CD1c-positive myeloid dendritic cell (primary cell): Measurements from ENCODE around the gene SUMF1.
A peak's percentile ranks its signal among the peaks of the same experiment; 100 is the strongest.
"Not testable (repeated sequence)": the region's sequence is repeated elsewhere in the genome, so short reads cannot be mapped to it uniquely, and the experiment has no call there.

Experiments
- DNase-seq: peaks from one replicate; pipeline ENCODE4 v3.0.0-alpha.2; 2016; ENCODE audit errors: extremely low spot score

The SUMF1 gene

DNA sequence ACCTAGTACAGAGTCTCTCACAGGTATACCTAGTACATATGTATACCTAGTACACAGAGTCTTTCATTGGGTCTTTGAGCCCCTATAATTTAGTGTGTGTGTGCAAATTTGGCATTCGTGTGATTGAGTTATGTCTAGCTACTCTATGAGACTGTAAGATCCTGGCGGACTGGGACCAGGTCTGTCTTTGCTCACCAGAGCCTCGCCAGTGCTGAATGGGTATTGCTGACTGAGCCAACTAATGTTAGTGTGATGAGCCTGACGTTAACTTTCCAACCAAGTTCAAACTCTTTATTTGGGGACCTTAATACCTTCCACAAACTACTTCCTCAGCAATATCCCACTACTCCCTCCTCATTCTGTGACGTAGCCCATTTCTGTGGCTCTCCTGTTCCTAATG is 128.3 kb downstream of the SUMF1 start:
- DNase-seq: no peak

DNA sequence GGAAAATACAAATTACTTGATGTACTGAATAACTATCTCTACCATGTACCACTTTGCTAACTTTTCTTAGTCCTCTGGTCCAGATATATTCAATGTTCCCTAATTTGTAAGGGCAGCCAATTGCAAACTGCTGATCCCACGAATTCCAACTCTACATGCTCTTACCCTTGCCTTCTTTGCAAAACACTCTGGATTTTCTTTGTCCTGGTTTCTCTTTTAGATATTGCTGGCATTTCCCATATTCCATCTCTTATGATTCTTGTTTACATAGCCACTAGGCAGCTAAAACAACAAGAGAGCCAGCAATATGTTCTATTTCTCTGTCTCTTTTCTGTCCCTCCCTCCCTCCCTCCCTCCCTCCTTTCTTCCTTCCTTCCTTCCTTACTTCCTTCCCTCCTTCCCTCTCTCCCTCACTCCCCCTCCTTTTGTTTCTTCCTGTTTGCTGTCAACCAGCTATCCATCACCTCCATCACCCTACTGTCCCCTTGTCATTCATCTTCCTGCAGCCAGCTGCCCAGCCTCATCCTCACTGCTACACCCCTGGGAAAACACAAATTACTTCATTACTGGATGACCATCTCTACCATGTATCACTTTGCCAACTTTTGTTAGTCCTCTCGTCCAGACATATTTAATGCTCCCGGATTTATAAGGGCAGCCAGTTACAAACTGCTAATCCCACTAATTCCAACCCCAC is 130.1 kb downstream of the SUMF1 start:
- no peak for DNase-seq

DNA sequence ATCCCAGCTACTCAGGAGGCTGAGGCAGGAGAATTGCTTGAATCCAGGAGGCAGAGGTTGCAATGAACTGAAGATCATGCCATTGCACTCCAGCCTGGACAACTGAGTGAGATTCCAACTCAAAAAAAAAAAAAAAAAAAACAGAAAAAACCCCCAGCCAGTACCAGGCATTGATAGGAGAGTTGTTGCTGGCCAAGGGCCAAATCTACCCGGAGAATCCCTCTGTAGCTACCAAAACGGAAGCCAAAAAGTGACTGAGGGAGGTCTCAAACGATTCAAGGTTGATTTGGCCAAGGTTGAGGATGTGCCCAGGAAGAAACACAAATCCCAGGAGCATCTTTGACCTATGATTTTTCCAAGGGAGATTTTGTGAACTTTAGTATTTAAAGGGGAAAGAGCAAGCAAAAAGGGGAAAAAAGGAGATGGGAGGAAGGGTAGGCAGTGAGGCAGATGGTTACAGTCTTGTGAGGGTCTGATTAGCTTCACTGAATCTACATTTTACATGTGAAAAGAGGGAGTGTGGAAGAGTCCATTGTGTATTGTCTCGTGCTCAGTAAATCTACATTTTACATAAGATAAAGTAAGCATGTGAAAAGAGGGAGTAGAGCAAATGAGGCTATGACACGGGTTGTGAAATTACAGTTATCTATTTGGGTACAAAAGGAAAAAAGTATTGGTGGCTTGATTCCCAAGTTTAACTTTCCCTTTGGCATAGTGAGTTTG is 131.1 kb downstream of the SUMF1 start:
- no peak for DNase-seq

DNA sequence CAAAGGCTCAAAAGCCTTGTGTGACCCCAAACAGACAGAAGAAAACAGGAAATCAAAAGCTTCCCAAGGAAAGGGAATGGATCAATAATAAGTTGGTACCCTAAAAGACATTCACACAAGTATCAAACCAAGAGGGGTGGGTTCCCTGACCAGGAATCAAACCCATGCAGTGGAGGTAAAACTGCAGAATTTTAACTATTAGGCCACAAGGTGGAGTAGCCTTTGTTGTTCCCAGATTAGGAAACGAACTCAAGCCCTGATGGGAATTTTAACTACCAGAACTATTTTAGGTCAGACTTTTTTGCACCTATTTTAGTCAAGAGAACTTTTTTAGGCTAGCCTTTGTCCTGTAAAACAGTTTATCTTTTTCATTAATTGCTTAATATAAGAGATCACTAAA is 132.5 kb downstream of the SUMF1 start:
- DNase-seq: no peak

DNA sequence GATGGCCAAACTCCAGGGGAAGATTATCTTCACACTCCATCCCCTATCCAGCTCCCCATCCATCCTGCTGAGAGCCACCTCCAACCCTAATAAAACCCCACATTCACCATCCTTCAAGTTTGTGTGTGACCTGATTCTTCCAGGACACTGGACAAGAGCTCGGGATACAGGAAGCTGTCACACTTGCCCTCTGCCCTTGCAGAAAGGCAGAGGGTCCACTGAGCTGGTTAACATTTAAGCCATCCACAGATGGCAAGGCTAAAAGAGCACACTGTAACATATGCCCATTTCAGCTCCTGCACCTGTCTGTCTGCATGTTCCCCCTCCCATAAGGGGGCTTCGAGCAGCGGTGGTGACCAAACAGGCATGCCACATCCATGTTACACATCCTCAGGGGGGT is 134.1 kb downstream of the SUMF1 start:
- no peak for DNase-seq

DNA sequence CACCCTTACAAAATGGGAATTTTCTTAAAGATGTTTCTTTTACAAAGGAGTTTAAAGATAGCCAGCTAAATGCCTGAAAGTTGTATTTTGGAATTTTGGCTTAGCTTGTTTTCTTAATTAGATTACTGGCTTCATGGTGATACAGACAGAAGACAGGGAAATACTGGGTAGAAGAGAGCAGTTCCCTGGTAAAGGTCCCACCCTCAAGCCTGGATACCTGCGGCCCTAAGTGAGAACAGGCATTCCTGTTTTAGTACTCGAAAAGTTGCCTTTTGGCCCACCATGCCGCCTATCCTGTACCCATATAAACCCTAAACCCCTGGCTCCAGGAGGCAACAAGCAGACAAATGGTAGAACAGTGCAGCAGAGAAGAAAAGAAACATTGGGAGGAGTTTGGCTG is 134.5 kb downstream of the SUMF1 start:
- DNase-seq: no peak

DNA sequence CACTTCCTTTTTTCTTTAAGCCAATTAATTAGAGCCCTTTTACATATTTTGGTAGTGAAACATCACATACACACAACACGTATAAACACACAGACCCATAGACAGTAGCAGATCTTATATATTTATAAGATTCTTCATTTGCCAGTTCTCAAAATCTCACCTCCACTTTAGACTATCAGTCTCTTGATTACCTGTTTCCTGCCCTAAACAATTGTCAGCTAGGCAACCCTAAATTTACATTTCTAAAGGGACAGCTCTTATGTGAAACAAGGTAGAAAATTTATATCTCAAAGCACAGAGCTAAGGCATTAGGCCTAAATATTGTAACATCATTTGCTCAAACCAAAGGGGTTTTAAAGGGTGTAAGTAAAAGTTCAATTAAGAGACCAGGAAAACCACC is 135.0 kb downstream of the SUMF1 start:
- no peak for DNase-seq

DNA sequence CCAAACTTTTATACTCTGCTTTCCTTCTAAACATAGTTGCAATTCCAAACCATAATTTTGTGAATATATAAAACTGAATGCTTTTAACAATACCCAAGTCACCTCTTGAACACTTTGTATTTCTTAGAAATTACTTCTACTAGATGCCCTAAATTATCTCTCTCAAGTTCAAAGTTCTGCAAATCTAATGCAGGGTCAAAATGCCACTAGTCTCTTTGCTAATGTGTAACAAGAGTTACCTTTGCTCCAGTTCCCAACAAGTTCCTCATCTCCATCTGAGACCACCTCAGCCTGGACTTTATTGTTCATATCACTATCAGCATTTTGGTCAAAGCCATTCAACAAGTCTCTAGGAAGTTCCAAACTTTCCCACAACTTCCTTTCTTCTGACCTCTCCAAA is 137.3 kb downstream of the SUMF1 start:
- DNase-seq: not testable (repeated sequence)

DNA sequence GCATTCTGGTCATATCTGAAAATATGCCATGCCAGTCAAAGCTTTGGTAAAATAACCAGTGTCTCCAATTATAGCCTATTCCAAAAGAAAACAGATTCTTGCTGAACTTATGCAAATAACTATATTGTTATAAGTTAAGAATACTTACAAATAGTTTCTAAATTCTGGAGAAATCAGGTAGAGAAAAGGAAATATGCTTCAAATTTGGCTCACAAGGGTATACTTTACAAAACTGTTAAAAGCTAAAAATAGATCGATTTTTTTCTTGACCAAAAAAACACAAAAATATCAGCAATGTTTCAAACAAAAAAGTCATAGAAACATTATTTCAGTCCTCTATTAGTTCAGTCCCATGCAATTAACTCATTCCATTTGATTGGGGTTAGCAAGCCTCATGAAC is 140.2 kb downstream of the SUMF1 start:
- DNase-seq: no peak

DNA sequence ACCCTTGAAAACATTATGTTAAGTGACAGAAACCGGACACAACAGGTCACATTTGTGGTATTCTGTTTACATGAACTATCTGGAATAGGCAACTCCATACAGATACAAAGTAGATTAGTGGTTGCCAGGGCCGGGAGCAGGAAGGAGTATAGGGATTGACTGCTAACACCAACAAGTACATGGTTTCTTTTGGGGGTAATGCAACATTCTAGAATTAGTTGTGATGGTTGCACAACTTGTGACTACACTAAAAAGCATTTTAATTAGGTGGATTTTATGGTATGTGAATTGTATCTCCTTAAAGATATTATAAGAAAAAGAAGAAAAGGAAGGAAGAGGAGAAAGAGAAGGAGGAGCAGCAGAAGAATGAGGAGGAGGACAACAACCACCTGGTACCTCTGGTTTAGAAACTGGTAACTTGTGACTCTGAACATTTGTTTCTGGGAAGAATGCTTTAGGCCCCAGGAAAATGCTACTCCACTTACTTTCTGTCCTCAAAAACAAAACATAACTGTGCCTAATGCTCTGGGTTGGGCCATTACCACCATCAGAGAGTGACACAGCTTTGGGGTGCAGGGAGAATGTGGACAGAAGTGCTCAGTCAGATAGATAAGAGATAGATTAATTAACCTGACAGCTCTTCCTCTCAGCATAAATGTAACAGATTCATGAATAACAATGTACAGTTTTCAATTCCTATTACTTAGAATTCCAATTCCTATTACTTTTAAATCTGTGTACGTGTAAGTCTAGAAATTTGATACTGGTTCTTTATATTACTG is 143.6 kb downstream of the SUMF1 start:
- DNase-seq: no peak

DNA sequence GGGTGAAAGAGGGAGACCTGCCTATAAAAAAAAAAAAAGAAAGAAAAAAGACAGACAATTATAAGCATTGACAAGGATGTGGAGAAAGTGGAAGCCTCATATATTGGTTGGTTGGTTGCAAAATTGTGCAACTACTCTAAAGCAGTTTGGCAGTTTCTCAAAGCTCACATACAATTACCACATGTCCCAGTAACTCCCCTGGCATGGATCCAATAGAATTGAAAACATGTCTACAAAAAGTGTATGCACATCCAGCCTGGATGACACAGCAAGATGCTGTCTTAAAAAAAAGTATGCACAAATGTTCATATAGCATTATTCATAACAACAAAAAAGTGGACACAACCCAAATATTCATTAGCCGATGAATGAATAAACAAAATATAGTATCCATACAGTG is 144.4 kb downstream of the SUMF1 start:
- DNase-seq: peak; percentile 44

DNA sequence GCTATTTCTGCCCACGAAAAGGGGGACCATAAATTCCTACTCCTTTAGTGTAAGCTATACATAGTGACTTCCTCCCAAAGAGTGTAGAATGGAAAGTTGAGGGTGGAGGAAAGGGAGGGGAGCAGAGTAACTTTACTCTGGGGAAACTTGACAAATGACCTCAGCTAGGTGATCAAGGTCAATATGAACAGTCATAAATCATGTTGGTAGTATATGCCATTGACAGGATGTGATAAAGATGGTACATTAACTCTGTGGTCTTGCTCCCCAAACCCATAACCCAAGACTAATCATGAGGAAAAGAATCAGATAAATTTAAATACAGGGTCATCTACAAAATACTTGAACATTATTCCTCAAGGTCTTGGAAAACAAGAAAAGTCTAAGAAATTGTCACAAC is 145.3 kb downstream of the SUMF1 start:
- DNase-seq: no peak

DNA sequence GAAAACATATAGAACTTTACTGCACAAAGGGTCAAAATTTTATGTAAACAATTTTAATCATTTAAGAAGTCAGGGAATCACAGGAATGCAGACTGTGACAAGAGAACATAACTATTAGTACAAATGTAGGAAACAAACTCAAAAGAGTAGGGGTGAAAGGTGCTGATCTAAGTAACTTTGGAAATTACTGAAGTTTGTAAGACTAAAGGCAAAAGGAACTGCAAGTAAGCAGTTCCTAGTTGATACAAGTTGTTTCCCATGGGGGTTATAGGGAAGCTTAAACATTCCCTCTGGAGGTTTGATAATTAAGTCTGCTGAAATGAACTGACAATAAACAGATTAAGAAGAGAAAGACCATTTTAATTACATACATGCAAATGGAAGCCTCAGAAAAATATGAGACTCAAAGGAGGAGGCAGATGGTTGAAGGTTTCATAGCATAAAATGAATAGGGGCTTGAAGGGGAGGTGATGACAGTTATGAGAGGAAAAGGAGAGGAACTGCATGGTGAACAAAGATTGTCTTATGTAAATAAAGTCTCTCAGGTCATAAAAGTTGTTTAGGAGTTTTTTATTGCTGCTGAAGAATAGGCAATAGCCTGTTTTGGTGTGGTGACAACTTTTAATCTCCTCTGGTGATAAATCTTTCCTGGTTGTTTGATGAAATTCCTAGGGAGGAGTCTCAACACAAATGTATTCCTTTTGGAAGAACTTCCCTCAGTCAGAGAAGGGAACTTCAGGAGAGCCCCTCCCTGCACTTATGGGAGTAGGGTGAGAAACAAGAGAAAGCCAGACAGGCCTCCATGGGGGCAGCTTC is 146.8 kb downstream of the SUMF1 start:
- DNase-seq: peak; percentile 38

DNA sequence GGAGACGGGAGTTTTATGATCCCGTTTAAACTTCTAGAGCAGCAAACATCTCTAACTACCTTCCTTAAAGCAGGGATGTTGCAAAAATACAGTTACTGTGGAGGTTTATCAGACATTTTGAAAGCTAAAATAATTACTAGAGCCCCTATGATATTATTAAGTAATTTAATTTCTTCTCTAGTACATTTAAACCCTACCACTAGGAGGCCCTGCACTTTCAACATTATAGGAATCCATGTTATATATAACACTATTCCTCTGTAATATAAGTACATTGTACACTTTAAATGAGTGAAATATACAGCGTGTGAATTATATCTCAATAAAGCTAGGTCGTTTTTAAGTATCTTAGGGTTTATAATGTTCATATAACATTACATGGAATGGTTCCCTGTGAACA is 152.4 kb downstream of the SUMF1 start:
- DNase-seq: no peak

DNA sequence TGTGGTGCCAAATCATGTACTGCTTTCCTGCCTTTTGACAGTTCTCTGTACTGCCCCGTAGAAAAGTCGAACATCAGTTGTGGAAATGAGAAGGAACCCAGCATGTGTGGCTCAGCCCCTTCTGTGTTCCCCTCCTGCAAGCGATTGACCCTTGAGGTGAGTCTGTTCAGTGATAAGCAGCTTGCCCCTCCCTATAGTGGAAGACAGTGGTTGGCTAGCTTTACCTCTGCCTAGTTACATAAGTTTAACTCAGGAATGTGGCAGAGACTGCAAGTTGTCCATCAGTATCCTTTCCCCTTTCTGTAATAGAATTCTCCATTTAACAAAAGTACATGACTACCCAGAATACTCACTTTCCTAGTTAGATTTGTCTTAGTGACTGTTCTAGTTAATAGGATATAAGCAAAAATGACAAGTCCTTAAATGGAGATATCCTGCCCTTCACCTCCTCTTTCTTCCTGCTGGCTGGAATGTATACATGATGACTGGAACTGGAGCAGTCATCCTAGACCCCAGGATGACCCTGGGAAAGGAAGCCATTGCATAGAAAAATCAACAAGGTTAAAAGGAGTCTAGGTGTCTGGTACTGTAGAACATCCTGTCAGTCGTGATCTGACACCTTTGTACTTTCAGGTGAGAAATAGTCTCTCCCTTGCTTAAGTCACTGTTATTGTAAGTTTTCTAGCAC is 153.3 kb downstream of the SUMF1 start:
- DNase-seq: no peak

DNA sequence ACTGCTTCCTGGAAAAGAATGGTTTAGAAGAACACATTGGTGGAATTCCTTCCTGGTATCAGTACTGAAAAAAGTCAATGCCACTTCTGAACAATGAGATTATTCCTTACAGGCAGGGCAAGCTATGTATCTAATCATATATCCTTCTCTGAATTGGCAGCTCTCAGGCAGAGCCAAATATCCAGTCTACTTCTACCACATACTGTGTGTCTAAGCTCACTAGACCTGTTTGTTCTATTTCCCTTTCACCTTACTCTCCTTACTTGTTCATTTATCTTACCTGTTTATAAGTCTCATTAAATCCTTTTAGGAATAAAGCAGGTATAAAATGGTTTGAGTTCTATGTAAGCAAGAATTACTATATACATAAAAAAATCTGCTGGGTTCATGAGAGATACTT is 155.6 kb downstream of the SUMF1 start:
- DNase-seq: no peak
